A673 (cell line): ENCODE results near the gene SLC22A17.

Source experiments
- EZH2 ChIP-seq: fragments of 200-600 bp; sonication (generic); IDR thresholded peaks from 2 replicates; pipeline ENCODE4 v1.6.1; 2017; ENCODE audit warnings: borderline replicate concordance, low read depth, mild to moderate bottlenecking, mixed read lengths, antibody characterized with exemption, low read length; ENCODE audit not compliant: poor library complexity, severe bottlenecking
- TF ChIP-seq, protein P1 (sequence below): fragments of 300-800, 200-600 bp; sonication (generic); conservative IDR thresholded peaks from 2 replicates; pipeline ENCODE4 v1.5.1; 2017; ENCODE audit warnings: low read depth, mild to moderate bottlenecking, antibody characterized with exemption, low read length, moderate library complexity, mixed read lengths

DNA sequence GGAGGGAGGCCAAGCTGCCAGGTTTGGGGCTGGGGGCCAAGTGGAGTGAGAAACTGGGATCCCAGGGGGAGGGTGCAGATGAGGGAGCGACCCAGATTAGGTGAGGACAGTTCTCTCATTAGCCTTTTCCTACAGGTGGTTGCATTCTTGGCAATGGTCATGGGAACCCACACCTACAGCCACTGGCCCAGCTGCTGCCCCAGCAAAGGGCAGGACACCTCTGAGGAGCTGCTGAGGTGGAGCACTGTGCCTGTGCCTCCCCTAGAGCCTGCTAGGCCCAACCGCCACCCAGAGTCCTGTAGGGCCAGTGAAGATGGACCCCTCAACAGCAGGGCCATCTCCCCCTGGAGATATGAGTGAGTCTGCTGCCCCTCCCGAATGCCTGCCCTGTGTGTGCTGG, 20.4 kb upstream of the SLC22A17 start:
- no peak for TF ChIP-seq EZH2
- TF ChIP-seq, protein P1, sequence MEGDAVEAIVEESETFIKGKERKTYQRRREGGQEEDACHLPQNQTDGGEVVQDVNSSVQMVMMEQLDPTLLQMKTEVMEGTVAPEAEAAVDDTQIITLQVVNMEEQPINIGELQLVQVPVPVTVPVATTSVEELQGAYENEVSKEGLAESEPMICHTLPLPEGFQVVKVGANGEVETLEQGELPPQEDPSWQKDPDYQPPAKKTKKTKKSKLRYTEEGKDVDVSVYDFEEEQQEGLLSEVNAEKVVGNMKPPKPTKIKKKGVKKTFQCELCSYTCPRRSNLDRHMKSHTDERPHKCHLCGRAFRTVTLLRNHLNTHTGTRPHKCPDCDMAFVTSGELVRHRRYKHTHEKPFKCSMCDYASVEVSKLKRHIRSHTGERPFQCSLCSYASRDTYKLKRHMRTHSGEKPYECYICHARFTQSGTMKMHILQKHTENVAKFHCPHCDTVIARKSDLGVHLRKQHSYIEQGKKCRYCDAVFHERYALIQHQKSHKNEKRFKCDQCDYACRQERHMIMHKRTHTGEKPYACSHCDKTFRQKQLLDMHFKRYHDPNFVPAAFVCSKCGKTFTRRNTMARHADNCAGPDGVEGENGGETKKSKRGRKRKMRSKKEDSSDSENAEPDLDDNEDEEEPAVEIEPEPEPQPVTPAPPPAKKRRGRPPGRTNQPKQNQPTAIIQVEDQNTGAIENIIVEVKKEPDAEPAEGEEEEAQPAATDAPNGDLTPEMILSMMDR: no peak
